Fibroblast of upper back skin (primary cell): ENCODE results near the gene ABHD2.
A peak's percentile ranks its signal among the peaks of the same experiment; 100 is the strongest.
"Not testable (repeated sequence)": the region's sequence is repeated elsewhere in the genome, so short reads cannot be mapped to it uniquely, and the experiment has no call there.

ENCODE experiments used
- DNase-seq: peaks from one replicate; pipeline ENCODE4 v3.0.0-alpha.2; 2013

ABHD2 gene

DNA sequence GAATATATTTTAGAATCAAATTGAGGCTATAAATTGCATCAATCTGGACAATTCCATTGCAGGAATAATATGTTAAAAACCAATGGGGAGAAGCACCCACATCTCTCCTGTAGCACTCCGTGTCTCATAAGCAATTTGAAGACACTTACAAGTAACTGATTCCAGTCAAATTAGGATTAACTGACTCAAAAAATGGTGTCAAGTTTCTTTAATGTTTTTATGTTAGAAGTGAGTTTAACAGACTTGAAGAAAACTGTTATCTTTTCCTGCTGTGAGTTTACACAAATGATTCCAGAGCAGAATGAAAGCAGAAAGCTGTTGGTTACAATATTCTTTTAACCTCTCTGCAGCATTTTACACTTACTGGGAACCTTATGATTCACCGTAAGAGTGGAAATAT, 109.9 kb downstream of the ABHD2 start:
- DNase-seq = no peak

DNA sequence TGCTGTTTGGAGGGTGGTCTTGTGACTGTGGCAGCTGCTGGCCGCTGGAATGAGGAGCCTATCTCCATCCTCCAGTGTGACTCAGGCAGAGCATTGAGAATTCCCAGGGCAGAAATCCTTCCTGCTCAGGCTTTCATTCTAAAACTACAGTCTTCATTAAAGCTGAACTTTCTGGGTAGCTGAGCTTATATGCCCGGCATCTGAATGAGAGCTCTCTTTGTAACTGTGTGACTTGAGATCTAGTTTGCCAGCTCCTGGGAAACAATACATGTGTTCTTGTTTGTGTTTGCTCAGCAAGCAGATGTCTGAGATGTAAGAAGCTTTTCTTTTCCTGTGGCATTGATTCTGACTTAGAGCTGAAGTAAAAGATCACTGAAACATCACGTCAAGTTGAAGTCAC, 110.7 kb downstream of the ABHD2 start:
- no peak for DNase-seq

DNA sequence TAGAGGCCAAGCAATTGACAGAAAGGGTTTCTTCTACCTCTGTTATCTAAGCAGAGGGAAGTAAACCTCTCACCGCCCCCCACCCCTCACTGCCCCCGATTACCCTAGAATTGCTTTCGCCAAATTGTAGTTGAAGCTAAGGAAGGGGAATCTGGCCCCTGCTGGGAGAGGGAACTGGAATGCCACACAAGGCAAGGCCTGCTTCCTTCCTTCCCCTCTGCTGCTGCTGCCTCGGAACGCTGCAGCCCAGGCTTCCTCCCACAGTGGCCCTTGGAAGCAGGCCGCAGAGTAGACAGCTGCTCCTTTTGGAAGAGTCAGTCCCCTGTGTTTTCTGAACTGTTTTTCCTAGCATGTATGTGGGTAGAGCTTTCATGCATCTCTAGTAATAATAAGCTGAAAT, 111.5 kb downstream of the ABHD2 start:
- DNase-seq = no peak

DNA sequence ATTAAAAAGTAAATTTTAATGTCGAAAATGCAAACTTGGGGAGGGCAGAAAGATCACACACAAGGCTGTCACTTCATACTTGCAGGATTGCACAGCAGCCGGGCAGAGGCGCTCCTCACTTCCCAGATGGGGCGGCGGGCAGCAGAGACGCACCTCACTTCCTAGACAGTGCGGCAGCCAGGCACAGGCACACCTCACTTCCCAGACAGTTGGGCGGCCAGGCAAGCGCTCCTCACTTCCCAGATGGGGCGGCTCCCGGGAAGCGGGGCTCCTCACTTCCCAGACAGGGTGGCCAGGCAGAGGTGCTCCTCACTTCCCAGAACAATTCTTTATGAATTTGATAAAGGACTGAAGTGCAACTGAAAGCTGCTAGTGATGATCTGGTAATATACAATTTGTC, 111.9 kb downstream of the ABHD2 start:
- no peak for DNase-seq

DNA sequence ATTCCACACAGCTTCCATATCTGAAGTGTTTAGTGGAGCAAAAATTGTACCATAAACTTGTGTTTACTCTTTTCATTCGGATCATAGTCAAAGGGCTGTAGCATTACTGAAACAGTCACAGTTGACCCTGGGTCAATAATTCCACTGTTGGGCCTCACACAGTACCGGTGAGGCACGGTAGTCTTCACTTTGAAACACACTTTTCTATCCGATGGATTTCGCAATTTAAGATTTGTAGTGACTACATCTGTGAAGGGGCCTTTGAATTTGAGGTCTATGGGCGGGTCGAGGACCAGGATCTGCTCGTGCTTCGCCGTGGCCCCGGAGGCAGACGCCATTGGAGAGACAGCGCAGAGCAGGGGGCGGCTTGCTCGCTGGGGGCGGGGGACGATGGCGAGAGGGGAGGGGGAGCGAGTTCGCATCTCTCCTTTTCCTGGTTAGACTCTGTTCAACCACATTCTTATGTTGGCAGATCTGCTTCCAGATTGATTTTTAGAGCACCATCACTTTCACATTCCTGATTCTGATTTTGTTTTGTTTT, 113.3 kb downstream of the ABHD2 start:
- DNase-seq = no peak

DNA sequence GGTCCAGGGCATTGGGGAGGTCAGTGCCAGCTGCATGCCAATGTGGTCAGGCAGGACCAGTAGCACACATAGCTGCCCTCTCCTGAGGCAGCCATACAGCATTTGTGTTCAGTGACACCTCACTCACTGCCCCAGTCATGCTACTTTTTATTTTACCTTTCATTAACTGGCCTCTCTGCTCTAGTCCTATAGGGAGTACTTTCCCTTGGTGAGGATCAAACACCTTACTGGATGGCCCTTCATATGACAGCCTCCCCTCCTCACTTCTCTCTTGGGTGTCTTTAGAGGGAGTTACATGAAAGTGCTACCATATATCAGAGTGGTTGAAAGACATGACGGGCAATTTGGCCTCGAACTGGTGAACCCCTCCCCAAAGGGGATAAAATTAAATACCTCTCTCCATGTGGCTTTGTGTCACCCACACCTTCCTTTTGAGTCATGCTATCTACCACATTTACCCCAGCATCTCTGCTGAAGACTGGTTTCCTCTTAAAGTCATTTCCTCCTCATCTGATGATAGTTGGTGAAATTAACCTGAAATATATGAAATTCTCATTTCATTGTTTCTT, 115.5 kb downstream of the ABHD2 start:
- DNase-seq = no peak

DNA sequence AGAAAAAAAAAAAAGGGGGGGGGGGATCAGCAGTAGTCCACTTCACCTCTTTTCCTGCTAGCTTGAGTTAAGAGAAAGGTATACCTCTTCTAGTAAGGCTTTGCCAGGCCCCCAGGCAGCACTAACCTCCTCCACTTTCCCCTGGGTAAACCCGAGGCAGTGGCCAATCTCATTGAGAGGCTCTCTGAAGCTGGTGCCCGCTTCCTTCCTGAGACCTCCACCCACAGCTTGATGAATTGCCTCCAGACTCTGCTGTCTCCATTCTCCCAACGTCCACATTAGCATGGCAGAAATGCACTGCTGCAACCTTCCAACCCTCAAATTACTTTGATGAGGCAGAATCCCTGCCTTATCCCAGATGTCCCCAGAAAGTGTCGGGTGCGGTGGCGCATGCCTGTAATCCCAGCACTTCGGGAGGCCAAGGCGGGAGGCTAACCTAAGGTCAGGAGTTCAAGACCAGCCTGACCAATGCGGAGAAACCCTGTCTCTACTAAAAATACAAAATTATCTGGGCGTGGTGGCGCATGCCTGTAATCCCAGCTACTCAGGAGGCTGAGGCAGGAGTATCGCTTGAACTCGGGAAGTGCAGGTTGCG, 117.8 kb downstream of the ABHD2 start:
- no peak for DNase-seq

DNA sequence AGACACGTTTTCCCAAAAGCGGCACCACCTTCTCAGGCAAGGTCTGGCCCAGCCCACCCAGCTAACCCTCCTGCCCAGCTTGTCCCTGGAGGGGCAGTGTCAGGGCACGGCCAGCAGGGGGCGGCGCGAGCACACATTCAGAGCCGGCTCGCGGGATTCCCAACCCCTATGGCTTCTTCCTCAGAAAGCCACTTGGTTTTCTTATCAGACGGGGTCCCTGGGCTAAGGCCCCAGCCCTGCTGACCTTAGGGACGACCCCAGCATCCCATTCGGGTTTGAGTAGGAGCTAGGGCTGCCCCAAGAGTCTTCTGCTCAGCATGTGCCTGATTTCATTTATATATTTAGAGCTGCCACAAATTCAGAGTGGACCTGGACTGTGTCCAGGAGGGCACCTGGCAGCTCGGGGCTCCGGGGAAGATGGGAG, 118.7 kb downstream of the ABHD2 start:
- peak; percentile 66 for DNase-seq

DNA sequence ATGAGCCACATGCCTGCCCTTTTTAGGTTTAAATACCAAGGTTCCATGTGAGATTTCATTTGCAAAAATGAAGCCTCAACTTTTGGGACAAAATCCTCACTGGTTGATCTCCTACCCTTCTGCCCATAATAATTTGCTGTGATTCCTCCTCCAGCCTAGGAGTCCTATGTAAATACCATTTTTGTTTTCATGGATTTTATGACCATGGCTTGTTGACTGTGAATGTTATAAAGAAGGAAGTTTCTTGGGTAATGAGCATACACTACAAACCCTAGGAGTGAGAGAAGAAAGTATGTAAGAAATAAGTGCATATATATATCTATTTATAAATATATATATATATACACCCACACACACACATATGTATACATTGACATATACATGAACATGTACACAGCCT, 120.0 kb downstream of the ABHD2 start:
- no peak for DNase-seq

DNA sequence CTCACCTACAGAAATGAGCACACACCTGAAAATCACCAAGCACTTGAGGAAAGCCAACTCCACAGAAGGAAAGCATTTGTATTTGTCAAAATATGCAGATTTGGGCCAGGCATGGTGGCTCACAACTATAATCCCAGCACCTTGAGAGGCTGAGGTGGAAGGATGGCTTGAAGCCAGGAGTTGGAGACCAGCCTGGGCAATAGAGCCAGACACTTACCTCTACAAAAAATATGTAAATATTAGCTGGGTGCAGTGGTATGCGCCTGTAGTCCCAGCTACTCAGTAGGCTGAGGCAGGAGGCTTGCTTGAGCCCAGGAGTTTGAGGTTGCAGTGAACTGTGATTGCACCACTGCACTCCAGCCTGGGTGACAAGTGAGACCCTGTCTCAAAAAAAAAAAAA, 120.8 kb downstream of the ABHD2 start:
- DNase-seq = no peak

DNA sequence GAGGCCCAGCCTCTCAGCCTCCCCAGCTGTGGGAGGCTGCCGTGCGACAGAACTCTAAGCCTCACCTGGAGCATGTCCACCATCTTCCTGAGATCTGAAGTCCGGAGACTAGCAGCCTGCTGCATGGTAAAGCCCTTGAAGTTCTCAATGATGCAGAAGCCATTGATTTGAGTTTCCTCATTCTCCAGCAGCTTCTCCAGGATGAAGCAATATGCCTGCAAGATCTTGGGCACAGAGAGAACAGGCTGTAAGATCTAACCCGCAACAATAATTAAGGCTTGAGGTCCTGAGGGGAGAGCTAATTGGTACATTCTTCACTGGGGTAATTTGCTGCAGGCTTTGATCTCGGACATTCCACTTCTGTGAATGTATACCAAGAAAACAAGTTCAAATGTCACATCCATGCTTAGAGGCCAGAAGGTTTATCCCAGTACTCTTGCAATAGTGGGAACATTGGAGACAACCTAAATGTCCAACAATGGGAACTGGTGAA, 123.5 kb downstream of the ABHD2 start:
- DNase-seq = no peak

DNA sequence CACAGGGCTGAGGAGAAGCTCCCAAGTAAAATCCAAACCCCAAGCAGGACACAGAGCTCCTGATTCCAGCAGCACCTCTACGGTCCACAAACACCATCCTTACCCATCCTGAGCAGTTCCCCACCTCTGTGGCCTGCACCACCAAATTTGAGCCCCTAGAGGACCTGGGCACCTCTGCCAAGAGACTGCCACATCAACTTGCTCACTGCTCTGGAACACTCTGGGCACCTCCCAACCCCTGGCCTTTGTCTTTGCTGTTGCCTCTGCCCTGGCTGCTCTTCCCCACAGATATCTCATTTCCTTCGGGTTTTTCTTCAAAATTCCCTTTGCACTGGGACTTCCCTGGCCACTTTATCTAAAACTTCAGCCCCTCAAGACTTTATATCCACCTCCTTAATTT, 127.4 kb downstream of the ABHD2 start:
- no peak for DNase-seq

DNA sequence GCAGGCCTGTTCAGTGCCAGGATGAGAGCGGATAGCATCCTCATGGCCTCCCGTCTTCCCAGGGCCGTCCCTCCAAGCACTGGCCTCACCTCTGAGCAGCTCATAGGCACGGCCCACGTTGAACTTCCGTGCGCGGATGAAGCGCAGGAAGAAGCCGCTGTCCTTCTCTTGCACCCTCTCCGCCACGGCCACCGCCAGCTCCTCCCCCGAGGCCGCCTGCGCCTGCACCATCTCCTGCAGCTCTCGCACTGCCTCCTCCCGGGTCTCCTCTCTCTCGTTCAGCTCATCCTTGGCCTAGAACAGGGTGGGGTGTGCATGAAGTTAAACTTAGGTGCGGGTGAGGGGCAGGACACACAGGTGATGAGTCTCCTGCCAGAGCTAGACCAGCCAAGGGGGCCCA, 128.8 kb downstream of the ABHD2 start:
- no peak for DNase-seq

DNA sequence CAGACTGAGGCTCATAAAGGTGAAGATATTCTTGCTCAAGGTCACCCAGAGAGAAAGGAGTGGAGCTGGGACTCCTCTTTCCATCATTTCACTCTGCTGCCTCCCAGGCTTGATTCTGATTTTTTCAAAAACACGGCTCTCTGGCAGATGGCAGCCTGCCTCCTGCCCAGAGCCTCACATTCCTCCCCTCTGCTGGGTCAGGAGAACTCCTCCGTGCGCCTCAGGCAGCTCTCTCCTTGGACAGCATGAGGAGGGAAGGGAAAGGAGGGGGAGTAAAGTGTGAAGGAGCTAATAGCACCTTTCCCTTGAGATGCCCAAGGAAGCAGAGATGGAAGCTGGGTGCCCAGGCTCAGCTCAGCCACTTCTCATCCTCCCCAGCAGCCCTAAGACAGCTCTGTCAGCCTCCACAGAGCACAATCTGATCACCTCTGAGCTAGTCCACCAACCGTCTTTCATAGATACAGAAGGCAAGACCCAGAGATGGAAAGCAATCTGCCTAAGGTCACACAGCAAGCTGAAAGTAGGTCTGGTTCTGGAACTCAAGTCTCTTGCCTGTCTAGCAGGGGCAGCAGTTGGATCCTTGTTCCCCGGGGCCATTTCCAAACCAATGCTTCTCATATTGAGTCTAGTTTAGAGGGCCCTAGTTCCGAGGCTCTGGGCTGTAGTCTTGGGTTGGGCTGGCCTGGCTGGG, 129.6 kb downstream of the ABHD2 start:
- DNase-seq = no peak

DNA sequence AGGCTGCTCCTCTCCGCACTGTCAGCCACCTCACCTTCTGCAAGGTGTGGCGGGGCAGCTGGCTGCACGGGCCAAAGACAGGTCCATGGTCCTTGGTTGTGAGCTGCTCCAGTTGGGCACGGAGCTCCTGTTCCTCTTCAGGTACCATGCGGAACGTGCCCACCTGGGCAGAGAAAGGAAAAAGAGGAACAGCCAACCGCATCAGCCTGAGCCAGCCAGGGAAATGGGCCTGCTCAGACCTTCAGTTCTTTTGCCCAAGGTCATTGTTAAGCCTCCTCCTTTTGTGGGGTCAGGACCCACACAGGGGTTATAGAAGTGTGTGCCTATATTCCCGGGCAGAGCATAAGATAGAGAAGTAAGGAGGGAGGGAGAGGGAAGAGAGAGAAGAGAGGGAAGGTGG, 130.3 kb downstream of the ABHD2 start:
- no peak for DNase-seq

DNA sequence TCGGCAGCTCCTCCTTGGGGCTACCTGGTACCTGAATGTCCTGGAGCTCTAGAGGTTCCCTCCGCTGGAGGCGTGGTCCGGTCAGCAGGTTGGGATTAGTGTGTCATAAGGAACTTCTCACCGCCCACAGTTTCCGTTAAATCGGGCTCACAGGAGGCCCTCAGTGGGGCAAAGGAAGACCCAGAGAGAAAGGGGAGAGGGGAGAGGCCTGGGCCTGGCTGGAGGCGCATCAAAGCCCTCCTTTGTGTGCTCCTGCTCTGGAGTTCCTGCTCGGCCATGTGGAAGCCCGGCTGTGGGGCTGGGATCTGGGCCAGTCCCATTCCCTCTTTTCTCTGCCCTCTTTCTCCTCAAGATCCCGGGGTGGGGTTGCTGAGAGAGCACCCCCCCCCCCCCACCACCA, 133.3 kb downstream of the ABHD2 start, which contains the start of gene RLBP1:
TSS of gene RLBP1 (minus strand) at position 37 of the 400 bp plus-strand sequence. CDS start 2,604 bp downstream, outside the sequence.
- DNase-seq = no peak

DNA sequence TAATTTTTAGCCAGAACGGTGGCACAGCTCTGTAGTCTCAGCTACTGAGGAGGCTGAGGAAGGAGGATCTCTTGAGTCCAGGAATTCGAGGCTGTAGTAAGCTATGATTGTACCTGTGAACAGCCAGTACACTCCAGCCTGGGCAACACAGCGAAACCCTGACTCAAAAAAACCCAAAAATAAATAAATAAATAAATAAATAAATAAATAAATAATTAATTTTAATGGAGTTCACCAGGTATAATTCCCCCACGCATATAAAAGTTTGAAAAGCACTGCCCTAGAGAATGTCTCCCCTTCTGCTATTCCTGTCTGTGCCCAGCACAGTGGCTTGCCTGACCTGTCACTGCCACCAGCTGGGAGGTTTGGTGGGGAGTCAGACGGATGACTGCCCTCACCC, 137.3 kb downstream of the ABHD2 start:
- no peak for DNase-seq

DNA sequence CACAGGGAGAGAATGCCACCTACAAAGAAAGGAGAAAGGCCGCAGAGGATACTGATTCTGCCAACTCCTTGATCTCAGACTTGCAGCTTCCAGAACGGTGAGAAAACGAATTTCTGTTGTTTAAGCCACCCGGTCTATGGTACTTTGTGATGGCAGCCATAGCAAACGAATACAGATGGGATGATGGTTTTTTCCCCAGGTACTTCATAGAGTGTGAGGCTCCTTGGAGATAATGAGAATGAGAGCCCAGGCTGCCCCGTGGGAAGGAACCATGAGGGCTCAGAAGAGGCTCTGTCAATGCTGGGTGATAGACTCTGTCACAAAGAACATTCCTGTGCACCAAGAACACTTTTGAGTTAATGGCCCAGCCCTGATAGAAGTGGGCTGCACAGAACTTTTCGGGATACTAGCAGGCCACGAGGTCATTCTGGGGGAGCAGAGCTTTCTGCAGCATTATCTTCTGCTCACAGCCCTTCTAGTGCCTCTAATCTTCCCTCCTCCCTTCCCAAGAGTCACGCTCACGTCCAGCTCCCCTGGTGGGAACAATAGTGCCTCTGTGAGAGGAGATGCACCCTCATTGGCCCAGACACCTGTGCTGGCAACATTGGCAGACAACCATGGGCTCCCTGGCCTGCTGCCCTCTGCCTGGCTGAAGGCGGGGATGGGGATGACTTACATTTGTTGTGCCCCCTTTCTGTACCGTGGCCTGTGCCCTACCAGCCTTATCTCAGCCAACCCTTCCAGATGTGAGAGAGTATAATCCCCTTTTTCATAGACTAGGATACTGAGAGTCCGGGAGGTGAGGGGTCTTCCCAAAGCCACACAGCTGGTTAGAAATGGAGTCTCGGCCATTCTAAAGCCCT, 138.3 kb downstream of the ABHD2 start:
- DNase-seq = no peak

DNA sequence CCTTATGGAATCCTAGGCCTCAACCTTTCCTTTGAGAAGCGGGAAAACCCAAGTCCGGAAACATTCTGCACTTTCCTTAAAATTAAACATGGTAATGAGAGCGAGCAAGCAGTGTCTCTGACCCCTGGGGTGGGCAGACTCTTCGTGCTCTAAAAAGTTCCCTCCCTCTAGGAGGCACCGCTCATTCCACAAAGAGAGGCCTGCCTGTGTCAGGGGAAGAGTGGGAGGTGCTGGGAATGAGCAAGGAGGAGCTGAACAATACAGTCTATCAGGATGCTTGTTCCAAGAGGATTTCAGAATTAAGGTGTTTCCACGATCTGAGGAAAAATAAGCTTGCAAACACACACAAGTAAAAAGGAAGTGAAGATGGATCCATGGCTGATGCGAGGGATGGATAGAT, 139.2 kb downstream of the ABHD2 start:
- DNase-seq = no peak

DNA sequence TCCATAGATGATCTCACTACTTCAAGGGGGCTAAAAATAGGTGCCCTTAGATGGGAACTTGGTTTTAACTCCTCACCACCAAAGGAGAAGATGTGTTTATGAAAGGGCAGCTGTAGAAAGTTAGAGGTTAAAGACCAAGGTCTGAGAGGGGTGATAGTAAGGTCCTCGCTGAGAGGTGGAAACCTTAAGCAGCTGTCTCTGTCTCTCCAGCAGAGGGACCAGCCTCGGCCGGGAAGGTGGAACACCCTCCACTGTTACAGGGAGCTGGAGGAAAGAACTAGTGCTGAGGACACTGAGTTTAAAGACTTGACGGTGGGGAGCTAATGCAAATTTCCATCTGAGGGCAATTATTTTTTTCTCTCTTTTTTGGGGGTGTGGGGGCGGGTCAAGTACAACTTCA, 142.0 kb downstream of the ABHD2 start:
- DNase-seq = no peak

DNA sequence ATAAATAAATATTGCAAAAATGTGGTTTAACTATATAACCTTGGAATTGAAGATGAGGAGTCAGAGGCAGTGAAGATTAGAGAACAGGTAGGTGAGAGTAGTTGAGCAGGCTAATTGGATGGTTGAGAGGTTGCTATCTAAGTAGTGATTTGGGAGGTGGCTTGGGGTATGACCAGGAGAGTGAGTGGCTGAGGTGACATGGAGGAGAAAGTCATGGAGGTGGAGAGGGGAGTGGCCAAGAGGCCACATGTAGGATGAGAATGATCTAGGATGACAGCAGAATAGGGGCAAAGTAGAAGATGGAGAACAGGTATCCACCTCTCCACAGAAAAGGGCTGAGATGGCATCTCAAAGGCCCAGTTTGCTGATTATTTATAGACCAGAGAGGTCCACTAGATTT, 143.6 kb downstream of the ABHD2 start:
- DNase-seq = no peak

DNA sequence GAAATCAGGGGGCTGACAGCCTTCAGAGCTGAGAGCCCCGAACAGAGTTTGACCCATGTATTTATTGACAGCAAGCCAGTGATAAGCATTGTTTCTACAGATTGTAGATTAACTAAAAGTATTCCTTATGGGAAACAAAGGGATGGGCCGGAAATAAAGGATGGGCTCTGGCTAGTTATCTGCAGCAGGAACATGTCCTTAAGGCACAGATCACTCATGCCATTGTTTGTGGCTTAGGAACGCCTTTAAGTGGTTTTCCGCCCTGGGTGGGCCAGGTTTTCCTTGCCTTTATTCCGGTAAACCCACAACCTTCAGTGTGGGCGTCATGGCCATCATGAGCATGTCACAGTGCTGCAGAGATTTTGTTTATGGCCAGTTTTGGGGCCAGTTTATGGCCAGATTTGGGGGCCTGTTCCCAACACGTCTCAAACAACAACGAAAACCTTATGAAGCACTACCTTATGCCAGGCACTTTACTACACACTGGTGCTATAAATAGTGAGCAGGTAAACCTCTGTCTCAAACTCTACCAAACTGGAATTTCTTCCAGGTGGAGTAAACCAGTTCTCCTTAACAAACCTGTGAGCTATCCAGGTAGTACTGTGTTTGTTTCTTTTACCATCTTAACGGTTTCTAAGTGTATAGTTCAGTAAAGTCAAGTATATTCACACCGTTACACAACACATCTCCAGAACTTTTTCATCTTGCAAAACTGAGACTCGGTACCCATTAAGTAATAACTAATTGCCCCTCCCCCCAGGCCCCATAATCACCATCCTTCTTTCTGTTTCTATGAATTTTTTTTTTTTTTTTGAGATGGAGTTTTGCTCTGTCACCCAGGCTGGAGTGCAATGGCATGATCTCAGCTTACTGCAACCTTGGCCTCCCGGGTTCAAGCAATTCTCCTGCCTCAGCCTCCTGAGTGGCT, 151.9 kb downstream of the ABHD2 start:
- DNase-seq = not testable (repeated sequence)
